Bronchial epithelial cell (primary cell): ENCODE results near the gene B3GALT4. TPM values are rescaled to one million over a fixed set of nuclear protein-coding genes. Genes with fewer than 3 reads are reported as not detected.

Experiments
- DNase-seq: peaks from one replicate; pipeline ENCODE4 v3.0.0-alpha.2; 2010; ENCODE audit warnings: low read depth
- FAIRE-seq: peaks from 2 replicates; lab custom pipeline; 2011; peaks lifted over from hg19 to GRCh38; lab: Jason Lieb, UNC
- H3K27me3 ChIP-seq: 2 replicates; pipeline ENCODE4 v1.5.1; 2011; ENCODE audit warnings: low read length; ENCODE audit not compliant: control insufficient read depth, insufficient read depth
- H3K36me3 ChIP-seq: 2 replicates; pipeline ENCODE4 v1.5.1; 2011; ENCODE audit warnings: low read length; ENCODE audit not compliant: control insufficient read depth, insufficient read depth
- H3K4me3 ChIP-seq: 2 replicates; pipeline ENCODE4 v1.5.1; 2011; ENCODE audit warnings: mild to moderate bottlenecking, low read depth, low read length, control low read depth
- CTCF ChIP-seq: IDR thresholded peaks from 2 replicates; pipeline ENCODE4 v1.5.1; 2011; ENCODE audit warnings: mild to moderate bottlenecking, moderate library complexity, low read length, control low read depth, inconsistent platforms; ENCODE audit not compliant: insufficient read depth, severe bottlenecking
- total RNA-seq: library from RNA; depleted of rRNA; stranded (reverse); fragments of >200 nt; gene quantifications from 2 replicates; pipeline ENCODE4 v1.2.1, GENCODE V29; 2014

B3GALT4 gene
- total RNA-seq, 1 donor from 2014 or later = 3.9 TPM

- no peak for FAIRE-seq
- DNase-seq = no peak
Observed at GRCh38 chr6:33316603-33317418, 39.9 kb downstream of the B3GALT4 start.

GRCh38 chr6:33317419-33317668 is 40.4 kb downstream of the B3GALT4 start:
- Histone ChIP-seq H3K27me3 (no peaks in the 10 kb centered on the region), H3K36me3 (peaks cover 24% of the 10 kb centered on the region), H3K4me3 (peak overlapping the region; percentile 49)
- no peak for FAIRE-seq
- no peak for TF ChIP-seq CTCF
- DNase-seq = no peak

More at GRCh38 chr6:33316603-33317418, 39.9 kb downstream of the B3GALT4 start:
- H3K27me3 ChIP-seq = no peaks in the 10 kb centered on the region
- H3K36me3 ChIP-seq = peaks cover 24% of the 10 kb centered on the region
- H3K4me3 ChIP-seq = peak overlapping the region; percentile 49
- no peak for TF ChIP-seq CTCF

GRCh38 chr6:33317669-33318425 is 40.9 kb downstream of the B3GALT4 start, which contains the start of gene ZBTB22:
TSS of gene ZBTB22 (minus strand) at chr6:33317744. CDS start at chr6:33316916, 828 bp downstream.
- Histone ChIP-seq H3K27me3 (no peaks in the 10 kb centered on the region), H3K4me3 (peak within 1 kb of the TSS; percentile 49), H3K36me3 (peaks cover 24% of the 10 kb centered on the region)
- no peak for TF ChIP-seq CTCF
- DNase-seq (peak; percentile 97), FAIRE-seq (peak; percentile 66)

- peaks cover 24% of the 10 kb centered on the region for H3K36me3 ChIP-seq
- H3K27me3 ChIP-seq = no peaks in the 10 kb centered on the region
- FAIRE-seq = no peak
- no peak for TF ChIP-seq CTCF
- no peak for DNase-seq
- H3K4me3 ChIP-seq = peak overlapping the region; percentile 49
Observed at GRCh38 chr6:33318426-33319073, 41.6 kb downstream of the B3GALT4 start.

GRCh38 chr6:33319939-33320314 is 43.0 kb downstream of the B3GALT4 start:
- TF ChIP-seq CTCF = no peak
- FAIRE-seq (no peak), DNase-seq (no peak)
- Histone ChIP-seq H3K36me3 (peaks cover 24% of the 10 kb centered on the region), H3K4me3 (no peak overlapping the region), H3K27me3 (no peaks in the 10 kb centered on the region)
